ENCODE results near the gene ADAMTS2.
A peak's percentile ranks its signal among the peaks of the same experiment; 100 is the strongest.

The ADAMTS2 gene

DNA sequence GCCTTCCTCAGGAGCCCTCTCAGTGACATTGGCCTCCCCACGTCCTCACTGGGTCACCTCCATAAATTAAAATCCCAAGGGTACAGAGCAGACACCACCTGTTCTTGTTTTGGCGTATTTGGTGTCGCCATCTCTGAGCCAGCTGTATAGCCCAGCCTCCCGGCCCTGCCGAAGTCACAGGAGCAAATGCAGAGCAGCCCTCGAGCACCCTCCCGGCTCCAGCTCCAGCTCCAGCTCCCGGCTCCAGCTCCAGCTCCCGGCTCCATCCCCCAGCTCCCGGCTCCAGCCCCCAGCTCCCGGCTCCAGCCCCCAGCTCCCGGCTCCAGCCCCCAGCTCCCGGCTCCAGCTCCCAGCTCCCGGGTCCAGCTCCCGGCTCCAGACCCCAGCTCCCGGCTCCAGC is 210.8 kb downstream of the ADAMTS2 start:
- H3K9me3 ChIP-seq (ENCODE audit: control insufficient read depth, low read length): no peaks in the 10 kb centered on the region
- no peak overlapping the region for H3K4me3 ChIP-seq (ENCODE audit: insufficient read depth in 1 of 2, low read depth in 1 of 2, low read length in 2 of 2)
- no peak overlapping the region for H2BK120ac ChIP-seq (ENCODE audit: low read depth, low read length)
- no peak overlapping the region for H3K23ac ChIP-seq (ENCODE audit: low read length in 2 of 2)
- no peak overlapping the region for H3K9ac ChIP-seq (ENCODE audit: low read length)
- no peak overlapping the region for H2BK15ac ChIP-seq (ENCODE audit: low read depth, poor library complexity, severe bottlenecking)
- no peak for DNase-seq
- no peak overlapping the region for H3K18ac ChIP-seq (ENCODE audit: low read depth in 1 of 2, low read length in 2 of 2)
- H3K4ac ChIP-seq (ENCODE audit: low read depth in 1 of 2, low read length in 2 of 2): no peak overlapping the region
- no peaks in the 10 kb centered on the region for H3K4me1 ChIP-seq (ENCODE audit: control insufficient read depth, insufficient read depth, low read depth, low read length)
- peaks cover 0 to 52% of the 10 kb centered on the region in 2 experiments for H3K36me3 ChIP-seq (ENCODE audit: control insufficient read depth in 1 of 2, insufficient read depth in 2 of 2, low read depth in 1 of 2, low read length in 2 of 2)
- WGBS: 86% methylated on average over 14 of the region's 16 CpGs
- no peak overlapping the region for H2BK5ac ChIP-seq (ENCODE audit: low read depth, low read length, poor library complexity, severe bottlenecking)
- no peak overlapping the region for H2AK5ac ChIP-seq (ENCODE audit: low read length, severe bottlenecking)
- H3K27me3 ChIP-seq (ENCODE audit: control insufficient read depth in 1 of 2, insufficient read depth in 1 of 2, low read length in 2 of 2): no peaks in the 10 kb centered on the region
- H4K8ac ChIP-seq (ENCODE audit: low read length): no peak overlapping the region
- H3K4me2 ChIP-seq (ENCODE audit: low read length, poor library complexity, severe bottlenecking): no peak overlapping the region
- no peak overlapping the region for H4K91ac ChIP-seq (ENCODE audit: low read length)
- no peak overlapping the region for H3K27ac ChIP-seq (ENCODE audit: low read length, poor library complexity, severe bottlenecking)
- H3K14ac ChIP-seq (ENCODE audit: low read length in 2 of 2): no peak overlapping the region
- no peaks in the 10 kb centered on the region for H3K79me1 ChIP-seq (replicated peaks; ENCODE audit: low read length, poor library complexity, severe bottlenecking)
- no peak overlapping the region for H2AFZ ChIP-seq (ENCODE audit: low read depth, low read length)
- no peak overlapping the region for H2BK12ac ChIP-seq (ENCODE audit: low read length in 2 of 2)

DNA sequence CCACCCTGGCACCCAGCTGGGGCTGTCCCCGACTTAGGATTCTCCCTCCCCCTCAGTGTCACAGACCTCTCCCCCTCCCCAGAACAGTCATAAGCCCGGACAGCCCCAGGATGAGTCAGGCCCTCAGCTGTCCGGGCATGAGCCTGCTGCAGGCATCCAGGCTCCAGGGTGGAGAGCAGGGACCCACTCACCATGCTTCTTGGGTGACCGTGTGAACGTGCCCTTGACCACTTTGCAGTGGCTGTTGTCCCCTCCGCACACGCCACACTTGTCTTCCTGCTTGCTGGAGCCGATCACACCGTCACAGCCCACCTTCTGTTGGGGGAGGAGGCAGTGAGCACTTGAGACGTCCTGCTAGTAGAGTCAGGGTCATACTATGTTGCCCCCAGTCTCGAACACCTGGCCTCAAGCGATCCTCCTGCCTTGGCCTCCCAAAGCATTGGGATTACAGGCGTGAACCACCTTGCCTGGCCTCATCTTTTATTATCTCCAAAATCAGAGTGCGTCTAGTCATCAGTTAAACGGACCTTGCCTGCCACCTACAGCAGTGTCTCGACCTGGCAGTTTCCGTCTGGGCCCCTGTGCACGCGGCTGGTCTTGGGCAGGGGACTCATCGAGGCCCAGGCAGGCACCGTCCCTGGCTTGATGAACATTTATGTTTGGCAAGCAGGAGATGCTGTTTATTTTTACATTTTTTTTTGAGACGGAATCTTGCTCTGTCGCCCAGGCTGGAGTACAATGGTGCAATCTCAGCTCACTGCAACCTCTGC is 212.5 kb downstream of the ADAMTS2 start:
- H3K9ac ChIP-seq (ENCODE audit: low read length): no peak overlapping the region
- no peak overlapping the region for H3K4ac ChIP-seq (ENCODE audit: low read depth in 1 of 2, low read length in 2 of 2)
- no peak overlapping the region for H3K23ac ChIP-seq (ENCODE audit: low read length in 2 of 2)
- no peak overlapping the region for H2AFZ ChIP-seq (ENCODE audit: low read depth, low read length)
- H3K27ac ChIP-seq (ENCODE audit: low read length, poor library complexity, severe bottlenecking): no peak overlapping the region
- no peak overlapping the region for H4K91ac ChIP-seq (ENCODE audit: low read length)
- no peak overlapping the region for H2BK5ac ChIP-seq (ENCODE audit: low read depth, low read length, poor library complexity, severe bottlenecking)
- no peak overlapping the region for H4K8ac ChIP-seq (ENCODE audit: low read length)
- H3K4me1 ChIP-seq (ENCODE audit: control insufficient read depth, insufficient read depth, low read depth, low read length): no peaks in the 10 kb centered on the region
- no peaks in the 10 kb centered on the region for H3K27me3 ChIP-seq (ENCODE audit: control insufficient read depth in 1 of 2, insufficient read depth in 1 of 2, low read length in 2 of 2)
- no peaks in the 10 kb centered on the region for H3K9me3 ChIP-seq (ENCODE audit: control insufficient read depth, low read length)
- H3K4me3 ChIP-seq (ENCODE audit: insufficient read depth in 1 of 2, low read depth in 1 of 2, low read length in 2 of 2): no peak overlapping the region
- H2BK120ac ChIP-seq (ENCODE audit: low read depth, low read length): no peak overlapping the region
- H3K14ac ChIP-seq (ENCODE audit: low read length in 2 of 2): no peak overlapping the region
- no peak overlapping the region for H2AK5ac ChIP-seq (ENCODE audit: low read length, severe bottlenecking)
- H3K79me1 ChIP-seq (replicated peaks; ENCODE audit: low read length, poor library complexity, severe bottlenecking): no peaks in the 10 kb centered on the region
- H3K18ac ChIP-seq (ENCODE audit: low read depth in 1 of 2, low read length in 2 of 2): no peak overlapping the region
- peaks cover 0 to 64% of the 10 kb centered on the region in 2 experiments for H3K36me3 ChIP-seq (ENCODE audit: control insufficient read depth in 1 of 2, insufficient read depth in 2 of 2, low read depth in 1 of 2, low read length in 2 of 2)
- no peak overlapping the region for H2BK12ac ChIP-seq (ENCODE audit: low read length in 2 of 2)
- peak; percentile 2 for DNase-seq
- no peak overlapping the region for H2BK15ac ChIP-seq (ENCODE audit: low read depth, poor library complexity, severe bottlenecking)
- H3K4me2 ChIP-seq (ENCODE audit: low read length, poor library complexity, severe bottlenecking): no peak overlapping the region
- WGBS: 88% methylated on average over 23 of the region's 23 CpGs

DNA sequence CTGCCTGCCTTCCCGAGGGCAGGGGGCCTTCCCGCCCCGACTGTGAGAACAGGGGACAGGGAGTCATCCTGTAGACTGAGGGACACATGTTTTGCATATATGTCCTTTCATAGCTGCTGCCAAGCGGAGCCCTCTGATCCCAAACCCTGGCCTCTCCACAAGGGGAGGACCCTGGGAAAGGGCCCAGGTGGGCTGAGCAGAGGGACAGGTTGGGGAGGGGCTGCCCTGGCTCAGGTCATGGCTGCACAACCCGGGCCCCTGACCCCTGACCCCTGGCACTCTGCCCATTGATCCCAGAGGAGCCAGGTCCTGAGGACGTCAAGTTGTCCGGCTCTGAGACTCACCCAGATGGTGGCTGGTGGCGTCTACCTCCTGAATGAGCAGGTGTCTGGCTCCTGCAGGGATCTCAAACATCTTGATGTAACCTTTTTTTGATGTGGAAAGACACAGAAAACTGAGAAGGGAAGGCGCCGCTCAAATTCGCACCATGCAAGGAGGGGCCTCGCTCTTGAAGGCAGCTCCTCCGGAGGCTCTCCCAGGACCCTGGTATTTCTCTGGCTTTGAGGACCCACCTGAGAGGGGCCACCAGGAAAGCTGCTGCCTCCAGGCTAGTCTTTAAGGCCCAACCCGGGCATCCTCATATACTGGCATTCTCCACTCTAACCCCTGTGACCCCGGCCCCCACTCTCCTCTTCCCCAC is 213.2 kb downstream of the ADAMTS2 start:
- Histone ChIP-seq H3K14ac (ENCODE audit: low read length in 2 of 2) (no peak overlapping the region), H3K4ac (ENCODE audit: low read depth in 1 of 2, low read length in 2 of 2) (no peak overlapping the region), H3K36me3 (ENCODE audit: control insufficient read depth in 1 of 2, insufficient read depth in 2 of 2, low read depth in 1 of 2, low read length in 2 of 2) (peaks cover 0 to 69% of the 10 kb centered on the region in 2 experiments), H3K9ac (ENCODE audit: low read length) (no peak overlapping the region), H2BK12ac (ENCODE audit: low read length in 2 of 2) (no peak overlapping the region), H3K4me1 (ENCODE audit: control insufficient read depth, insufficient read depth, low read depth, low read length) (no peaks in the 10 kb centered on the region), H4K91ac (ENCODE audit: low read length) (no peak overlapping the region), H3K27ac (ENCODE audit: low read length, poor library complexity, severe bottlenecking) (no peak overlapping the region), H2BK15ac (ENCODE audit: low read depth, poor library complexity, severe bottlenecking) (no peak overlapping the region), H3K18ac (ENCODE audit: low read depth in 1 of 2, low read length in 2 of 2) (no peak overlapping the region), H3K4me2 (ENCODE audit: low read length, poor library complexity, severe bottlenecking) (no peak overlapping the region), H4K8ac (ENCODE audit: low read length) (no peak overlapping the region), H2AFZ (ENCODE audit: low read depth, low read length) (no peak overlapping the region), H3K27me3 (ENCODE audit: control insufficient read depth in 1 of 2, insufficient read depth in 1 of 2, low read length in 2 of 2) (no peaks in the 10 kb centered on the region), H3K79me1 (replicated peaks; ENCODE audit: low read length, poor library complexity, severe bottlenecking) (no peaks in the 10 kb centered on the region), H3K9me3 (ENCODE audit: control insufficient read depth, low read length) (no peaks in the 10 kb centered on the region), H3K23ac (ENCODE audit: low read length in 2 of 2) (peak overlapping the region in 1 of 2 experiments; percentile 50), H3K4me3 (ENCODE audit: insufficient read depth in 1 of 2, low read depth in 1 of 2, low read length in 2 of 2) (no peak overlapping the region), H2BK5ac (ENCODE audit: low read depth, low read length, poor library complexity, severe bottlenecking) (no peak overlapping the region), H2BK120ac (ENCODE audit: low read depth, low read length) (no peak overlapping the region), H2AK5ac (ENCODE audit: low read length, severe bottlenecking) (no peak overlapping the region)
- 80% methylated on average over 14 of the region's 15 CpGs for WGBS
- no peak for DNase-seq

DNA sequence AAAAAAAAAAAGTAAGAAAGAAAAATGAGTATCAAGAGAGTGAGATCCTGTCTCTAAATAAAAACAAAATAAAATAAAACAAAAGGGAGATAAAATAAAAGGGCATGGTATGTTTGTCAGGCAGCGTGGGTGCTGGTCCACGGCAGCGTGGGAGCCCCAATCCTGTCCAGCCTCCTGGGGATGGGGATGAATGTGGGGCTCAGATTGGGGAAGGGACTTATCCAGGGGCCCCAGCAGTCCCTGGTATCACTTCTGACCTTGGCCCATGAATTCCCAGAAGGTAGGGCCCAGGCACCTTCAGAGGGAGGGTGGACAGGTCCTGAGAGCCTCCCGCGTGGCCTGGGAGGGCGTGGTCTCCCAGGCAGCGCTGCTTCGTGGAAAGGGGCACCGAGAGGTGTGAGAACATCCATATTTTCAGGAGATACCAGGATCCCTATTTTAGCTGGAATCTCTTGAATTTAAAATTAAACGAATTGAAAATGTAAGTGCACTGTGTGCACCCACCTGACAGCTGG is 213.9 kb downstream of the ADAMTS2 start:
- Histone ChIP-seq H3K79me1 (replicated peaks; ENCODE audit: low read length, poor library complexity, severe bottlenecking) (no peaks in the 10 kb centered on the region), H3K27me3 (ENCODE audit: control insufficient read depth in 1 of 2, insufficient read depth in 1 of 2, low read length in 2 of 2) (no peaks in the 10 kb centered on the region), H4K91ac (ENCODE audit: low read length) (no peak overlapping the region), H3K14ac (ENCODE audit: low read length in 2 of 2) (no peak overlapping the region), H2BK5ac (ENCODE audit: low read depth, low read length, poor library complexity, severe bottlenecking) (no peak overlapping the region), H3K4ac (ENCODE audit: low read depth in 1 of 2, low read length in 2 of 2) (no peak overlapping the region), H2BK15ac (ENCODE audit: low read depth, poor library complexity, severe bottlenecking) (no peak overlapping the region), H4K8ac (ENCODE audit: low read length) (no peak overlapping the region), H3K23ac (ENCODE audit: low read length in 2 of 2) (peak overlapping the region in 1 of 2 experiments; percentile 50), H3K4me2 (ENCODE audit: low read length, poor library complexity, severe bottlenecking) (no peak overlapping the region), H2AFZ (ENCODE audit: low read depth, low read length) (no peak overlapping the region), H3K9me3 (ENCODE audit: control insufficient read depth, low read length) (no peaks in the 10 kb centered on the region), H3K18ac (ENCODE audit: low read depth in 1 of 2, low read length in 2 of 2) (no peak overlapping the region), H3K4me1 (ENCODE audit: control insufficient read depth, insufficient read depth, low read depth, low read length) (no peaks in the 10 kb centered on the region), H3K27ac (ENCODE audit: low read length, poor library complexity, severe bottlenecking) (no peak overlapping the region), H3K9ac (ENCODE audit: low read length) (no peak overlapping the region), H2BK12ac (ENCODE audit: low read length in 2 of 2) (no peak overlapping the region), H3K4me3 (ENCODE audit: insufficient read depth in 1 of 2, low read depth in 1 of 2, low read length in 2 of 2) (no peak overlapping the region), H3K36me3 (ENCODE audit: control insufficient read depth in 1 of 2, insufficient read depth in 2 of 2, low read depth in 1 of 2, low read length in 2 of 2) (peaks cover 0 to 74% of the 10 kb centered on the region in 2 experiments), H2BK120ac (ENCODE audit: low read depth, low read length) (no peak overlapping the region), H2AK5ac (ENCODE audit: low read length, severe bottlenecking) (no peak overlapping the region)
- 92% methylated on average over 10 of the region's 10 CpGs for WGBS
- no peak for DNase-seq
